Measurements from ENCODE around the gene PALM3. TPM values are rescaled to one million over a fixed set of nuclear protein-coding genes. Genes with fewer than 3 reads are reported as not detected.

Gene PALM3
- total RNA-seq, 2 experiments from 2014 or later = 0.25 TPM; not detected in 1

- Mint-ChIP-seq H3K4me1 (ENCODE audit: low read depth) (peaks cover 20% of the 10 kb centered on the region), H3K36me3 (ENCODE audit: low read depth) (peaks cover 22% of the 10 kb centered on the region), H3K27me3 (peaks cover 34% of the 10 kb centered on the region), H3K4me3 (peak overlapping the region; percentile 34), H3K27ac (no peak overlapping the region), H3K9me3 (no peaks in the 10 kb centered on the region)
- no peak for ATAC-seq (ENCODE audit: poor library complexity)
- no peak for TF ChIP-seq CTCF (IDR thresholded peaks at IDR 0.05)
- no peak overlapping the region for H3K4me3 ChIP-seq (ENCODE audit: low read length)
- H3K9me3 ChIP-seq (ENCODE audit: control insufficient read depth in 1 of 2, insufficient read depth in 1 of 2, low read length in 2 of 2) = peaks cover 0 to 15% of the 10 kb centered on the region in 2 experiments
- peaks cover 13% of the 10 kb centered on the region for H3K36me3 ChIP-seq (ENCODE audit: insufficient read depth, low read length)
- H3K27me3 ChIP-seq (ENCODE audit: control insufficient read depth in 1 of 2, insufficient read depth in 2 of 2, low read length in 2 of 2) = peaks cover 28 to 32% of the 10 kb centered on the region in 2 experiments
- H3K4me1 ChIP-seq (ENCODE audit: insufficient read depth, low read length) = peaks cover 24% of the 10 kb centered on the region
- ChIA-PET CTCF (interaction anchor here (1.1 to 1.6 kb wide), 3 partner anchors 8 to 80 kb away, joined by 3 to 8 read pairs (median 5); partner anchors contain the start of genes ASF1B and MISP3), POLR2A (interaction anchor here (0.6 to 3.3 kb wide), 6 partner anchors 11 to 440 kb away, joined by 3 to 9 read pairs (median 3); partner anchors contain the start of genes DCAF15 and IL27RA)
- intact Hi-C loops (cut with DNase I, micrococcal nuclease) = no loop called here
- H3K27ac ChIP-seq (ENCODE audit: low read depth in 1 of 2, low read length in 2 of 2) = no peak overlapping the region
- DNase-seq = no peak
Measured at GRCh38 chr19:14056741-14057356, 5.0 kb downstream of the PALM3 start.

- DNase-seq = no peak
- H3K36me3 Mint-ChIP-seq (ENCODE audit: low read depth) = peaks cover 28% of the 10 kb centered on the region
- ChIA-PET CTCF (interaction anchor here (1.6 kb wide), 1 partner anchor 8 kb away, joined by 8 read pairs; no protein-coding TSS in a partner anchor), POLR2A (interaction anchor here (0.9 to 1.0 kb wide), 2 partner anchors 104 to 441 kb away, joined by 3 read pairs; partner anchors contain the start of gene DCAF15)
- ATAC-seq (ENCODE audit: poor library complexity) = no peak
- H3K27me3 Mint-ChIP-seq = peaks cover 30% of the 10 kb centered on the region
- Histone ChIP-seq H3K36me3 (ENCODE audit: insufficient read depth, low read length) (peaks cover 18% of the 10 kb centered on the region), H3K9me3 (ENCODE audit: control insufficient read depth in 1 of 2, insufficient read depth in 1 of 2, low read length in 2 of 2) (peaks cover 0 to 15% of the 10 kb centered on the region in 2 experiments), H3K27ac (ENCODE audit: low read depth in 1 of 2, low read length in 2 of 2) (no peak overlapping the region), H3K4me3 (ENCODE audit: low read length) (no peak overlapping the region), H3K27me3 (ENCODE audit: control insufficient read depth in 1 of 2, insufficient read depth in 2 of 2, low read length in 2 of 2) (peaks cover 26% of the 10 kb centered on the region in 2 experiments), H3K4me1 (ENCODE audit: insufficient read depth, low read length) (peaks cover 24% of the 10 kb centered on the region)
- TF ChIP-seq CTCF (IDR thresholded peaks at IDR 0.05) = no peak
- peak overlapping the region; percentile 34 for H3K4me3 Mint-ChIP-seq
- H3K9me3 Mint-ChIP-seq = no peaks in the 10 kb centered on the region
- H3K27ac Mint-ChIP-seq = no peak overlapping the region
- intact Hi-C loops (cut with DNase I, micrococcal nuclease) = no loop called here
- peaks cover 20% of the 10 kb centered on the region for H3K4me1 Mint-ChIP-seq (ENCODE audit: low read depth)
Measured at GRCh38 chr19:14056069-14056666, 5.7 kb downstream of the PALM3 start.

- H3K9me3 Mint-ChIP-seq = no peaks in the 10 kb centered on the region
- H3K4me3 ChIP-seq (ENCODE audit: low read length) = no peak overlapping the region
- ChIA-PET POLR2A (interaction anchor here (0.8 kb wide), 1 partner anchor 15 kb away, joined by 3 read pairs; no protein-coding TSS in a partner anchor), CTCF (no interaction called here)
- DNase-seq = no peak
- H3K36me3 Mint-ChIP-seq (ENCODE audit: low read depth) = peaks cover 36% of the 10 kb centered on the region
- H3K4me1 ChIP-seq (ENCODE audit: insufficient read depth, low read length) = peaks cover 24% of the 10 kb centered on the region
- H3K27me3 Mint-ChIP-seq = peaks cover 27% of the 10 kb centered on the region
- ATAC-seq (ENCODE audit: poor library complexity) = no peak
- intact Hi-C loops (cut with DNase I, micrococcal nuclease) = no loop called here
- peaks cover 20 to 23% of the 10 kb centered on the region in 2 experiments for H3K27me3 ChIP-seq (ENCODE audit: control insufficient read depth in 1 of 2, insufficient read depth in 2 of 2, low read length in 2 of 2)
- H3K27ac Mint-ChIP-seq = peak overlapping the region; percentile 58
- no peak overlapping the region for H3K27ac ChIP-seq (ENCODE audit: low read depth in 1 of 2, low read length in 2 of 2)
- peaks cover 24% of the 10 kb centered on the region for H3K36me3 ChIP-seq (ENCODE audit: insufficient read depth, low read length)
- peaks cover 0 to 15% of the 10 kb centered on the region in 2 experiments for H3K9me3 ChIP-seq (ENCODE audit: control insufficient read depth in 1 of 2, insufficient read depth in 1 of 2, low read length in 2 of 2)
- TF ChIP-seq CTCF (IDR thresholded peaks at IDR 0.05) = no peak
- H3K4me3 Mint-ChIP-seq = no peak overlapping the region
- H3K4me1 Mint-ChIP-seq (ENCODE audit: low read depth) = peaks cover 20% of the 10 kb centered on the region
Measured at GRCh38 chr19:14055396-14055795, 6.5 kb downstream of the PALM3 start.

All from CD4-positive, alpha-beta T cell (primary cell).